ENCODE data around the gene DGLUCY. TPM values are rescaled to one million over a fixed set of nuclear protein-coding genes. Genes with fewer than 3 reads are reported as not detected.
A peak's percentile ranks its signal among the peaks of the same experiment; 100 is the strongest.
"Not testable (repeated sequence)": the region's sequence is repeated elsewhere in the genome, so short reads cannot be mapped to it uniquely, and the experiment has no call there.

The DGLUCY gene
- total RNA-seq, 1 experiment from 2014 or later, result 67.0 TPM

GRCh38 chr14:91200802-91201201 is 86.9 kb downstream of the DGLUCY start:
- BruUV-seq (replicated peaks); H3K9me2 ChIP-seq (ENCODE audit: insufficient read depth); H3K27me3 ChIP-seq (ENCODE audit: insufficient read depth, low read length); POLR2A ChIA-PET; H3K4me3 ChIP-seq (replicated peaks in 1 of 2; ENCODE audit: low read depth in 1 of 2, low read length in 2 of 2); H3K4me2 ChIP-seq (ENCODE audit: low read length); intact Hi-C loops (cut with micrococcal nuclease); CTCF ChIA-PET; ATAC-seq; H3K79me2 ChIP-seq (ENCODE audit: insufficient read depth, low read length); H3K27ac ChIP-seq (ENCODE audit: low read depth, low read length); H3K9ac ChIP-seq (ENCODE audit: low read length); H3K4me1 ChIP-seq (ENCODE audit: control insufficient read depth in 1 of 2, insufficient read depth in 2 of 2, low read length in 2 of 2); H2AFZ ChIP-seq (ENCODE audit: low read depth, low read length, poor library complexity, severe bottlenecking); H4K20me1 ChIP-seq (ENCODE audit: insufficient read depth); RAD21 ChIA-PET (ENCODE audit: low non-redundant PET in 1 of 2, low total read pairs in 2 of 2, uncharacterized antibody in 2 of 2, unreplicated experiment in 2 of 2); DNase-seq (ENCODE audit: low read depth, low spot score): not testable (repeated sequence)
- peak; percentile 82 for TF ChIP-seq CBX3 (IDR thresholded peaks at IDR 0.05; ENCODE audit: low read depth)
- Histone ChIP-seq H3K36me3 (ENCODE audit: control insufficient read depth in 1 of 2, insufficient read depth in 2 of 2, low read length in 2 of 2) (peaks cover 27 to 60% of the 10 kb centered on the region in 2 experiments), H3K9me3 (ENCODE audit: control insufficient read depth in 1 of 2, insufficient read depth in 1 of 2, low read depth in 1 of 2, low read length in 2 of 2) (peaks cover 11 to 14% of the 10 kb centered on the region in 2 experiments; a peak in 2 of 4 replicates)

DNA sequence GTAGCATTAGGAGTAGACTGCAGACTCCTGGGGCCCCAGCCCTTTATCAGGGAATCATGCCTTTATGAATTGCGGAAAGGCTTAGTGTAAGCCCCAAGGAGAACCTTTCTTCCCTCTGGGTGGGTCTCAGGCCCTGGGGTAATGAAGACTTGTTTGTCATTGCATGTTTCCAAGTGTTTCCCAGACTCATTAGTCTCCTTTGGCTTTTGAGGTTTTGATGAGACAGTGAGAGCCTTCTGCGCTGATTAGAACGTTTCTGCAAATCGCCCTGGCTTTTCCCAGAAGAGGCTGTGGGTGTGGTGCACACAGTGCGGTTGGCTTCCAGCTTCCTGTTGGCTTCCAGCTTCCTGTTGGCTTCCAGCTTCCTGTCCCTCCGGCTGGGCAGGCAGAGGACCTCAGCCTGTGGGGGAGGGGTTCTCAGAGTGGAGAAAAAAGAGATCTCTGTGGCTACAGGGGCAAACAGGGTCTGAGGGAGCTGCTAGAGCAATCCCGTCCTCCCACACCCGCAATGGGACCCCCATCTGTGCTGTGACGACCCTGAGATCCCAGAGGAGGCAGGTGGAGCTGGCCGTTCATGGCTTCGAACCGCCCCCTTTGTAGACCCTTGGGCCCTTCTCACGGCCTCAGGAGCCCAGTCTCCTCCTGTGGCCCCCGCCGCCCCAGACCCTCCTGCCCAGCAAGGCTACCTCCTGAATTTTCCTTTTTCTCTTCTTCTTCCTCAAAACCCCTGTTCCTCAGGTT is 88.5 kb downstream of the DGLUCY start:
- intact Hi-C loops (cut with micrococcal nuclease), result no loop called here
- Histone ChIP-seq H3K27ac (ENCODE audit: low read depth, low read length) (no peak overlapping the region), H2AFZ (ENCODE audit: low read depth, low read length, poor library complexity, severe bottlenecking) (no peak overlapping the region), H3K4me2 (ENCODE audit: low read length) (no peak overlapping the region), H3K79me2 (ENCODE audit: insufficient read depth, low read length) (no peaks in the 10 kb centered on the region), H3K9me2 (ENCODE audit: insufficient read depth) (no peaks in the 10 kb centered on the region), H3K9me3 (ENCODE audit: control insufficient read depth in 1 of 2, insufficient read depth in 1 of 2, low read depth in 1 of 2, low read length in 2 of 2) (peaks cover 11 to 14% of the 10 kb centered on the region in 2 experiments; a peak in 2 of 4 replicates), H3K36me3 (ENCODE audit: control insufficient read depth in 1 of 2, insufficient read depth in 2 of 2, low read length in 2 of 2) (peaks cover 26 to 61% of the 10 kb centered on the region in 2 experiments), H3K4me1 (ENCODE audit: control insufficient read depth in 1 of 2, insufficient read depth in 2 of 2, low read length in 2 of 2) (no peaks in the 10 kb centered on the region), H4K20me1 (ENCODE audit: insufficient read depth) (no peaks in the 10 kb centered on the region), H3K4me3 (replicated peaks in 1 of 2; ENCODE audit: low read depth in 1 of 2, low read length in 2 of 2) (no peak overlapping the region), H3K9ac (ENCODE audit: low read length) (no peak overlapping the region), H3K27me3 (ENCODE audit: insufficient read depth, low read length) (no peaks in the 10 kb centered on the region)
- ChIA-PET POLR2A (no interaction called here), RAD21 (ENCODE audit: low non-redundant PET in 1 of 2, low total read pairs in 2 of 2, uncharacterized antibody in 2 of 2, unreplicated experiment in 2 of 2) (no interaction called here), CTCF (no interaction called here)
- ATAC-seq (no peak), DNase-seq (ENCODE audit: low read depth, low spot score) (no peak)
- BruUV-seq (replicated peaks), result no TSS peak
- TF ChIP-seq ELF1 (IDR thresholded peaks at IDR 0.05; ENCODE audit: borderline replicate concordance, low read depth) (no peak), EZH2phosphoT487 (IDR thresholded peaks at IDR 0.05; ENCODE audit: borderline replicate concordance) (no peak), SIN3A (IDR thresholded peaks at IDR 0.05; ENCODE audit: low read depth) (no peak), CBX3 (IDR thresholded peaks at IDR 0.05; ENCODE audit: low read depth) (no peak), EZH2 (IDR thresholded peaks at IDR 0.05) (no peak), ZFX (IDR thresholded peaks at IDR 0.05) (no peak), JUND (IDR thresholded peaks at IDR 0.05) (no peak), CTCF (IDR thresholded peaks at IDR 0.05 in 2 of 3, conservative IDR thresholded peaks at IDR 0.05 in 1 of 3; ENCODE audit: borderline replicate concordance in 1 of 3, insufficient read depth in 1 of 3, low read depth in 2 of 3, low read length in 2 of 3) (no peak), EGR1 (IDR thresholded peaks at IDR 0.05; ENCODE audit: low read depth) (no peak), CEBPB (IDR thresholded peaks at IDR 0.05; ENCODE audit: low read depth) (no peak), TCF7L2 (IDR thresholded peaks at IDR 0.05; ENCODE audit: borderline replicate concordance, extremely low read depth, insufficient read depth, insufficient read length) (no peak), FOSL1 (IDR thresholded peaks at IDR 0.05; ENCODE audit: low read depth) (no peak), POLR2A (IDR thresholded peaks at IDR 0.05; ENCODE audit: borderline replicate concordance, extremely low read depth, insufficient read depth, insufficient read length) (no peak)
- TF ChIP-seq, protein P1, sequence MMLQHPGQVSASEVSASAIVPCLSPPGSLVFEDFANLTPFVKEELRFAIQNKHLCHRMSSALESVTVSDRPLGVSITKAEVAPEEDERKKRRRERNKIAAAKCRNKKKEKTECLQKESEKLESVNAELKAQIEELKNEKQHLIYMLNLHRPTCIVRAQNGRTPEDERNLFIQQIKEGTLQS (IDR thresholded peaks at IDR 0.05), result no peak
- TF ChIP-seq, protein P2, sequence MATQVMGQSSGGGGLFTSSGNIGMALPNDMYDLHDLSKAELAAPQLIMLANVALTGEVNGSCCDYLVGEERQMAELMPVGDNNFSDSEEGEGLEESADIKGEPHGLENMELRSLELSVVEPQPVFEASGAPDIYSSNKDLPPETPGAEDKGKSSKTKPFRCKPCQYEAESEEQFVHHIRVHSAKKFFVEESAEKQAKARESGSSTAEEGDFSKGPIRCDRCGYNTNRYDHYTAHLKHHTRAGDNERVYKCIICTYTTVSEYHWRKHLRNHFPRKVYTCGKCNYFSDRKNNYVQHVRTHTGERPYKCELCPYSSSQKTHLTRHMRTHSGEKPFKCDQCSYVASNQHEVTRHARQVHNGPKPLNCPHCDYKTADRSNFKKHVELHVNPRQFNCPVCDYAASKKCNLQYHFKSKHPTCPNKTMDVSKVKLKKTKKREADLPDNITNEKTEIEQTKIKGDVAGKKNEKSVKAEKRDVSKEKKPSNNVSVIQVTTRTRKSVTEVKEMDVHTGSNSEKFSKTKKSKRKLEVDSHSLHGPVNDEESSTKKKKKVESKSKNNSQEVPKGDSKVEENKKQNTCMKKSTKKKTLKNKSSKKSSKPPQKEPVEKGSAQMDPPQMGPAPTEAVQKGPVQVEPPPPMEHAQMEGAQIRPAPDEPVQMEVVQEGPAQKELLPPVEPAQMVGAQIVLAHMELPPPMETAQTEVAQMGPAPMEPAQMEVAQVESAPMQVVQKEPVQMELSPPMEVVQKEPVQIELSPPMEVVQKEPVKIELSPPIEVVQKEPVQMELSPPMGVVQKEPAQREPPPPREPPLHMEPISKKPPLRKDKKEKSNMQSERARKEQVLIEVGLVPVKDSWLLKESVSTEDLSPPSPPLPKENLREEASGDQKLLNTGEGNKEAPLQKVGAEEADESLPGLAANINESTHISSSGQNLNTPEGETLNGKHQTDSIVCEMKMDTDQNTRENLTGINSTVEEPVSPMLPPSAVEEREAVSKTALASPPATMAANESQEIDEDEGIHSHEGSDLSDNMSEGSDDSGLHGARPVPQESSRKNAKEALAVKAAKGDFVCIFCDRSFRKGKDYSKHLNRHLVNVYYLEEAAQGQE (IDR thresholded peaks at IDR 0.05; ENCODE audit: low read depth), result no peak
